GOT3 (cell line): Measurements from ENCODE around the gene TP53I11.

Experiments used
- DNase-seq: peaks from one replicate; lab custom pipeline; 2025; ENCODE audit warnings: mixed read lengths; lab: John Stamatoyannopoulos, UW

Gene TP53I11

GRCh38 chr11:44912270-44912987, 38.3 kb downstream of the TP53I11 start:
- DNase-seq = no peak

- no peak for DNase-seq
These were observed 39.5 kb downstream of the TP53I11 start for GRCh38 chr11:44911029-44911814.

GRCh38 chr11:44910591-44910990, 40.1 kb downstream of the TP53I11 start:
- DNase-seq = no peak

GRCh38 chr11:44909557-44909956, 41.1 kb downstream of the TP53I11 start:
- DNase-seq = no peak

- DNase-seq = no peak
These were observed 44.0 kb downstream of the TP53I11 start for GRCh38 chr11:44906649-44907048.

GRCh38 chr11:44905131-44905866, 45.4 kb downstream of the TP53I11 start:
- DNase-seq = no peak

- no peak for DNase-seq
These were observed 46.2 kb downstream of the TP53I11 start for GRCh38 chr11:44904261-44905020.

GRCh38 chr11:44903518-44903917, 47.2 kb downstream of the TP53I11 start:
- no peak for DNase-seq

GRCh38 chr11:44903035-44903434, 47.6 kb downstream of the TP53I11 start:
- DNase-seq = no peak

GRCh38 chr11:44901786-44902185, 48.9 kb downstream of the TP53I11 start:
- DNase-seq = no peak

GRCh38 chr11:44901120-44901633, 49.5 kb downstream of the TP53I11 start:
- no peak for DNase-seq

GRCh38 chr11:44899959-44900358, 50.7 kb downstream of the TP53I11 start:
- DNase-seq = peak; percentile 13

GRCh38 chr11:44893846-44894617, 56.7 kb downstream of the TP53I11 start:
- DNase-seq = no peak

GRCh38 chr11:44893308-44893822, 57.3 kb downstream of the TP53I11 start:
- no peak for DNase-seq

- DNase-seq = no peak
These were observed 57.8 kb downstream of the TP53I11 start for GRCh38 chr11:44892843-44893242.

GRCh38 chr11:44889266-44889665, 61.4 kb downstream of the TP53I11 start:
- no peak for DNase-seq

GRCh38 chr11:44887636-44888035, 63.0 kb downstream of the TP53I11 start:
- DNase-seq = no peak

- DNase-seq = no peak
These were observed 63.9 kb downstream of the TP53I11 start for GRCh38 chr11:44886790-44887140.

- no peak for DNase-seq
These were observed 64.5 kb downstream of the TP53I11 start for GRCh38 chr11:44885919-44886789.
